ELR (cell line): Measurements from ENCODE around the gene RANBP3.
"Not testable (repeated sequence)": the region's sequence is repeated elsewhere in the genome, so short reads cannot be mapped to it uniquely, and the experiment has no call there.

ENCODE experiments used
- DNase-seq: peaks from one replicate; pipeline ENCODE4 v3.0.0-alpha.2; 2015; ENCODE audit warnings: low read depth

RANBP3 gene

GRCh38 chr19:6006070-6006446, 28.1 kb upstream of the RANBP3 start:
- DNase-seq, result not testable (repeated sequence)

DNA sequence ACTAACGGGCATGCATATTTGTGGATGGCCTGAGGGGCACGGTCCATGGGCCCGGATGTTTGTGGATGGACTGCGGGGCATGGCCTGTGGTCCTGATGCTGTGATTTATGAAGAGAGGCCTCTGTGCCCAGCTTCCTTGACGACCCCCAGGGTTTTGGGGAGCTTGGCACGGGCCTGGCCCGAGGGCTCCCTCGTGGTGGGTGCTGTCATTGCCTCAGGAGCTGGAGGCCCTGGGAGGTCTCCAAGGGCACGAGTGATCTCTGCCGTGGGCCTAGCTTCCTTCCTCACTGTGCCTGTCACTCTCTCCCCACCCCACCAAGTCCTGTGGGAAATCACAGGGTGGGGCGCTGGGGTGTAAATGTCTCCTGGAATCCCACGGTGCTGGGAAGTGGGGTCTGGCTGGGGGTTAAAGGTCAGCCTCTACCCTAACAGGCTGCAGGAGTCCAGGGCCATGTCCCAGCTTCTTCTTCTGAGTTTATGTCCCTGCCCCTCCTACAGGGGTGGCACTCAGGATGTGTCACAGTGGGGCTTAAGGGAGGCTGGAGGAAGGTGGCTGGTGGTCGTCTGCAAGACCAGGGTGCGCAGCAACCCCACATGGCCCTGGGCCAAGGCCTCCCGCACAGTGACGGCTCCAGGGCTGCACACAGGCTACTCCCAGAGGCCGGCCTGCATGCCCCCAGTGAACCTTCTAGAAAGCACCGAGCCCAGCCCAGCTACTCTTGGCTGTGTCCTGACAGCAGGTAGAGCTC, 27.6 kb upstream of the RANBP3 start:
- no peak for DNase-seq

GRCh38 chr19:6003976-6004375, 26.0 kb upstream of the RANBP3 start:
- DNase-seq, result no peak

DNA sequence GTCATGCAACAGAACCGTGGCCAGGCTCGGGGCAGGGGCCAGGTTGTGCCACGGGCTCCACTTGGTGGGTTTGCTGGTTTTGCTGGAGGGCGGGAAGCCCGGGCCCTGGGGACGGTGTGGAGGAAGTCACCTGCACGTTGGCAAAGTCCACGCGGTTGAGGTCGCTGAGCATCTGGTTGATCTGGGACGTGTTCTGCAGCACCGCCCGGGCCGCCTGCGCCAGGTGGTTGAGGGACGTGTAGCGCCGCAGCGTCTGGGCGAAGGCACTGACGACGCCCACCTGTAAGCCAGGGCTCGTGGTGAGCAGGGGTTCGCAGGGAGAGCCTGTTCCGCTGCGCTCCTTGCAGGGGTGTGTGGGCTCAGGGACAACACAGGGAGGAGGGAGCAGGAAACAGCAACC, 24.7 kb upstream of the RANBP3 start:
- DNase-seq, result no peak

DNA sequence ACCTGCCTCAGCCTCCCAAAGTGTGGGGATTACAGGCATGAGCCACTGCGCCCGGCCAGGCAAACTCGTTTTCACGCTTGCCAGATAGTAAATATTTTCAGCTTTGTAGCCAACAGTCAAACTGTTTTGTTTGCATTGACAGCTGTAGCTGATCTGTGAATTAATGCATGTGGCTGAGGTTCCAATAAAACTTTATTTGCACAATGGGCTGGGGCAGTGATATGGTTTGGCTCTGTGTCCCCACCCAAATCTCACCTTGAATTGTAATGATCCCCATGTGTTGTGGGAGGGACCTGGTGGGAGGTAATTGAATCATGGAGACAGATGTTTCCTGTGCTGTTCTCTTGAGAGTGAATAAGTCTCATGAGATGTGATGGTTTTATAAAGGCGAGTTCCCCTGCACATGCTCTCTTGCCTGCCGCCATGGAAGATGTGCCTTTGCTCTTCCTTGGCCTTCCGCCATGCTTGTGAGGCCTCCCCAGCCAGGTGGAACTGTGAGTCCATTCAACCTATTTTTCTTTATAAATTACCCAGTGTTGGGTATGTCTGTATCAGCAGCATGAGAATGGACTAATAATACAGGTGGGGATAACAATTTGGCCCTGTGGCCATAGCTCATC, 22.4 kb upstream of the RANBP3 start:
- DNase-seq, result no peak

DNA sequence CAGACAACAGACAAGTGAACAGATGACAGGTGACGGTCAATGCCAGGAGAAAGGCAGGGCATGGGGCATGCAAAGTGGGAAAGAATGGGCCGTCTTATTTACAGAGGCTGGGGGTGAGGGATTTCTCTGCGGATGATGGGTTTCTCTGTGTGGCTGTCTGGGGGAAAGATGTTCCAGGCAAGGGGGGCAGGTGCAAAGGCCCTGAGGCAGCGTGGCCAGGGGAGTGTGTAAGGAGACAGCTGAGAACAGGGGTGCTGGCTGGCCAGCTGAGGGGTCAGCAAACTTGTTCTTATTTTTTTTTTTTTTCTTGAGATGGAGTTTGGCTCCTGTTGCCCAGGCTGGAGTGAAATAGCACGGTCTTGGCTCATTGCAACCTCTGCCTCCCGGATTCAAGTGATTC, 21.8 kb upstream of the RANBP3 start:
- no peak for DNase-seq

DNA sequence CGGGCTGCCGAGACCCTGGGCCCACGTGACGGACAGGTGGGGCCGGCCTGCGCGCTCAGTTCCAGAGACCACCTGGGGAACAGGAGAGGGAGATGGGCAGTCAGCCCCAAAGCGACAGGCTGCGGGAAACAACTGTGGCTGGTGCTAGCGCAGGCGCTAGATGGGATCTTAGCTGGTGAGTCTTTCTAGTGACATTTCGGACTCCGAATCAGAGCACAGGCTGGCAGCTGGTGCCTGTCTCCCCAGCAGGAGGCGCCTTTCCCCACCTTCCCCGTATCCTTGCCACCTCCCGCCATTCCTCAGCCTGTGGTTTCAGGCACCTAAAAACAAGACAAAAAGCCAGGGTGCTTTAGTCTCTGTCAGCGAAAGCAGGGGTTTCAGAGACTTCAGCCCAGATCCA, 19.4 kb upstream of the RANBP3 start:
- DNase-seq, result no peak

- DNase-seq, result no peak
Measured at GRCh38 chr19:5996623-5997320, 18.8 kb upstream of the RANBP3 start.

DNA sequence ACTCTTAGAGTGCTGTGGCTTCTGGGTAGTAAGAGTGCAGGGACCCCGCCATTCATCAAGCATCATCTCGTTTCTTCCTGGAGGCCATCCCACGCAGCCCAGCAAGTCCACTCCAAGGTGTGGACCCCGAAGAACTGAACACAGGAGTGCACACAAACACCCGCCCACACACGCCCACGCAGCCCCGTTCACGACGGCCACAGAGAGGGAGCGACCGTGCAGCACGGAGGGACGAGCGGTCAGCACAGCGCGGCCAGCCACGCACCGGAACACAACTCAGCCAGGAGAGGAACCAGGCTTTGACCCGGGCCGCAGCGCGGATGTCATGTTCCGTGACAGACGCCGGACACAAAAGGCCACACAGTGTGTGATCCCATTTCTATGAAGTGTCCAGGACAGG, 18.2 kb upstream of the RANBP3 start:
- DNase-seq, result no peak

DNA sequence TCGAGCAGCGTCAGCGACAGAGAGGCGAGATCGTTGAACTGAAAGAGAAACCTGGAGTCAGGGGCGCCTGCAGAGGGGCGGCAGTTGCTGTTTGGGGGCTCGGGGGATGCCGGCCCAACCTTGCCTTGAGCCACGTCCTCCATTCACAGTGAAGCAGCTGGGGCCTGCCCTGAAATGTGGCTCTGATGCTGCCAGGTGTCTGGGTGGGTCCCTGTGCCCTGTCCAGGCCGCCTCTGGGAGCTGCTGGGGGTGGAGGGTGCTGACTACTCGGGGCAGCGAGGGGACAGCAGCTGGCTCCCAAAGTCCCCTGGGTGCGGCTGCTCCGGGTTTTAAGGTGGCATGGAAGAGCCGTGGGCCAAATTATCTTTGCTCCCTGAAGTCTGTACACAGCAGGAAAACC, 17.7 kb upstream of the RANBP3 start:
- no peak for DNase-seq

- DNase-seq, result no peak
Measured at GRCh38 chr19:5994405-5995165, 16.6 kb upstream of the RANBP3 start.

DNA sequence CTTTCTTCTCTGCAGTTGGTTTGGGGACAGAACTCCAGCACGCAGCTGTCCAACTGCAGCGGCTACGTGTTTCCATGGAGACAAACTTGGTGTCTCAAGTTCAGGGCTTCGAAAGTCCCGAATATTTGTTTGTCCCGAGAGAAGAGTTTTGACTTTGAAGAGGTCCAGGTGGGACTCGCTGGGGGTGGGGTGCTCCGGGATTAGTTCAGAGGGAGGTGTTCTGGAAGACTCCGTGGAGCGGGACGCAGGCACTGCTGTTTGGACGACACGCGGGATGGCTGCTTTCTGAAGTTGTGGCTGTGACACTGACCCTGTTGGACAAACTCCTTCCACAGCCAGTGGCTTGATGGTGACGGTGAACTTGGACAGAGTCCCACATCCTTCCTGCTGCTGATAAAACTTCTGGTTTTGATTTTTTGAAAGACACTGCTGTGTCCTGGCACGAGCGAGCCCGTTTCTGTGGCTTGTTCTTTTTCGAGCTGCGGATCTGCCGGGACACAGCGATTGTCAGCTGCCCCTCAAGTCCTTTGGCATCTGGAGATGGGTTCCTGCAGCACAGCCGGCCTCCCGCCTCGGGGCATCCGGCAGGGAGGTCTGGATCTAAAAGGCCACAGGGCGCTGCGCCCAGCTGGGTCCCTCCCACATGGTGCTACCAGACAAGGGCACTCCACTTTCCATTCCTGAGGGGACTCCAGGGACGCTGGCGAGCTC, 15.9 kb upstream of the RANBP3 start:
- DNase-seq, result peak; percentile 29

GRCh38 chr19:5993201-5993600, 15.3 kb upstream of the RANBP3 start:
- no peak for DNase-seq

DNA sequence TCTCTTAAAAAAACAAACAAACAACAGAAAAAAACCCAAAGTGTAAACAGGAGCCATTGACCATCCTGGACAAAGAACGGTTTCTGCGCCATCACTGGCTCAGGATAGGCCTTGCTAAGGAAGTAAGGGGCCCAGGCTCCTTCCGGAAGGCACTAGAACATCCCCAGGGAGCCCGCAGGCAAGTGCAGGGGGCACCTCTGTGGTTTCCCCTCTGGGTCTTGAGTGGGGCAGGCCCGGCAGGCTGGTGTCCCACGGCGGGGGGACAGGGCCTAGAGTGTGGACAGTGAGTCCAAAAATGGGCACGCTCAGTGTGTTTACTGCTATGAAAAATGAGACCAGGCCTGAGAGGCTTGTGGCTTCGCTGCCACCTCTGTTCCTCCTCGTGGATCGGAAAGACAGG, 14.8 kb upstream of the RANBP3 start:
- no peak for DNase-seq

DNA sequence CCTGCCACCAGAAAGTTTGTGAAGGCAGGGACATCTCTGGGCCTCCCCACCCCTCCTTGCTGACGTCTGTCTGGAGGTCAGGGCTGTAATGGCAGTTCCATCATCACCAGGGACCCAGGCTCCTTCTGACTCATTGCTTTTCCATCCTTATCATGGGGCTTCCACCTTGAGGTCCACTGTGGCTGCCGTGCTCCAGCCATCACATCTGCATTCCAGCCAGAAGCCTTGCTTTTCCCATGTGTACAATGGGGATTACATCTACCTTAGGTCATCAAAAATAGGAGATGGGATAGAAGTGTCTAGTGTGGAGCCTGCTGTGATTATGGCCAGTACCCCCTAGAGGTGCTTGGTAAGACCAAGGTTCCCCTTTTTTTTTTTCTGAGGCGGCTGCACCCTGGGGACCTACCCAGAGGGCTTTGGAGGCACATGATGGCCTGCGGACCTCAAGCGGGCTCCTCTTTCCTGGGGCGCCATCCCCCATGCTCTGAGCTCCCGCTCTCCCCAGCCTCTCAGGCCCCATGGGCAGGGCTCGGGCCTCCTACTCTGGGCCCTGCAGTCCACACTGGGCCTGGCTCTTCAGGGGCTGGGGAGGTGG, 13.4 kb upstream of the RANBP3 start:
- no peak for DNase-seq

- no peak for DNase-seq
Measured at GRCh38 chr19:5990289-5990797, 12.4 kb upstream of the RANBP3 start.

GRCh38 chr19:5989388-5990074, 11.6 kb upstream of the RANBP3 start:
- no peak for DNase-seq

DNA sequence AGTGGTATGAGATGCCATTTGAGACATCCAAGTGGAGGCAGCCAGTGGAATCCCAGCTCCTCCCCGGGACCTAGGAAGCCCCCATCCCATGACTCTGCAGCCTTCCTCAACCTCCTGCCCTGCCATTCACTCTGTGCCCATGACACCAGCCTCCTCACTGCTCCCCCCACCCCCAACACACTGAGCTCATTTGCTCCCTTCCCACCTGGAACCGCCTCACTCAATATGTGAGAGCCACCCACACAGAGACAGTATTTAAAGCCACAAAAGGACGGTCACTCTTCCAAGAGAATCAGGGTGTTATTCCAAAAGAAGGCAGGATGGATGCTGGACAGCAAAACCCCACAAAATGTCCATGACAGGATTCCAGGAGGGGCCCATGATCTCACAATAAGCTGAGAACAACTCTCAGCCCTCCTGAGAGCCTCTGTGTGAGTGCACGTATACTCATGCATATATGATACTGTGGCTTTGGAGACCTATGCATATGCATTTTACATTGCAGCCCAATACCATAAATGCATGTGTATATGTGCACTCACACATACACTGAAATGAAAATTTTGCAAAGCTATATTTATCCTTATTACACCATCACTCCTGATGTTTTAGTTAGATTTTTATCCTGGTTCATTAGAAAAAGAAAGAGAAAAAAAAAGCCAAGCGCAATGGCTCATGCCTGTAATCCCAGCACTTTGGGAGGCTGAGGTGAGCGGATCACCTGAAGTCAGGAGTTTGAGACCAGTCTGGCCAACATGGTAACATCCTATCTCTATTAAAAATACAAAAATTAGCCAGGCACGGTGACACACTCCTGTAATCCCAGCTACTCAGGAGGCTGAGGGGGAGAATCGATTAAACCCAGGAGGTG, 10.8 kb upstream of the RANBP3 start:
- DNase-seq, result peak; percentile 26

- DNase-seq, result peak; percentile 83
Measured at GRCh38 chr19:5987077-5987818, 9.3 kb upstream of the RANBP3 start.
